Neural cell (in vitro differentiated cells): ENCODE measurements around the gene LCT. TPM values are rescaled to one million over a fixed set of nuclear protein-coding genes. Genes with fewer than 3 reads are reported as not detected.

ENCODE experiments used
- H2AFZ ChIP-seq: fragments of 200-600, 300-800 bp; sonication (generic), shearing (Covaris generic); 2 replicates; pipeline ENCODE4 v1.6.0; 2014; ENCODE audit warnings: low read depth, mild to moderate bottlenecking, antibody characterized with exemption, low read length, moderate library complexity
- H3F3A ChIP-seq: fragments of 200-600 bp; shearing (Covaris generic); 2 replicates; pipeline ENCODE4 v1.6.1; 2016; ENCODE audit warnings: mild to moderate bottlenecking, moderate library complexity, mixed read lengths, antibody characterized with exemption, low read length; ENCODE audit not compliant: insufficient read depth, poor library complexity, severe bottlenecking
- H3K27ac ChIP-seq: fragments of 200-600, 300-800 bp; sonication (generic), shearing (Covaris generic); 2 replicates; pipeline ENCODE4 v1.5.1; 2014; ENCODE audit warnings: mild to moderate bottlenecking, low read length, moderate library complexity
- H3K27me3 ChIP-seq: fragments of 300-800, 200-600 bp; sonication (generic), shearing (Covaris generic); 2 replicates; pipeline ENCODE4 v1.6.0; 2014; ENCODE audit warnings: mild to moderate bottlenecking, low read depth, low read length, moderate library complexity; ENCODE audit not compliant: insufficient read depth
- H3K36me3 ChIP-seq: fragments of 300-800, 200-600 bp; sonication (generic), shearing (Covaris generic); 2 replicates; pipeline ENCODE4 v1.5.1; 2014; ENCODE audit warnings: mild to moderate bottlenecking, antibody characterized with exemption, low read length, moderate library complexity; ENCODE audit not compliant: insufficient read depth
- H3K4me2 ChIP-seq: fragments of 300-800, 200-600 bp; sonication (generic), shearing (Covaris generic); 2 replicates; pipeline ENCODE4 v1.6.0; 2014; ENCODE audit warnings: mild to moderate bottlenecking, low read length
- H3K4me3 ChIP-seq: fragments of 300-800, 200-600 bp; sonication (generic), shearing (Covaris generic); 2 replicates; pipeline ENCODE4 v1.5.1; 2014; ENCODE audit warnings: mild to moderate bottlenecking, low read length, moderate library complexity
- H3K79me2 ChIP-seq: fragments of 200-600 bp; shearing (Covaris generic); replicated peaks from 2 replicates; pipeline ENCODE4 v1.6.0; 2014; ENCODE audit warnings: mild to moderate bottlenecking, low read length, moderate library complexity; ENCODE audit not compliant: insufficient read depth
- H3K9ac ChIP-seq: fragments of 300-800, 200-600 bp; sonication (generic), shearing (Covaris generic); 2 replicates; pipeline ENCODE4 v1.6.1; 2016; ENCODE audit warnings: mild to moderate bottlenecking, low read length, mixed read lengths
- H3K9me2 ChIP-seq: fragments of 200-600 bp; shearing (Covaris generic); 2 replicates; pipeline ENCODE4 v1.6.1; 2016; ENCODE audit warnings: mild to moderate bottlenecking, low read length, mixed read lengths; ENCODE audit not compliant: insufficient read depth
- H3K9me3 ChIP-seq: fragments of 200-600, 300-800 bp; sonication (generic), shearing (Covaris generic); 2 replicates; pipeline ENCODE4 v1.6.1; 2016; ENCODE audit warnings: mild to moderate bottlenecking, mixed run types, low read length, moderate library complexity, mixed read lengths
- H4K20me1 ChIP-seq: fragments of 200-600 bp; shearing (Covaris generic); 2 replicates; pipeline ENCODE4 v1.6.1; 2016; ENCODE audit warnings: mild to moderate bottlenecking, mixed run types; ENCODE audit not compliant: insufficient read depth
- EP300 ChIP-seq: fragments of 450-650 bp; conservative IDR thresholded peaks from 2 replicates; pipeline ENCODE4 v1.6.1; 2014; ENCODE audit warnings: antibody characterized with exemption, mild to moderate bottlenecking, moderate library complexity; ENCODE audit not compliant: poor library complexity, severe bottlenecking
- EZH2 ChIP-seq: fragments of 200-600, 300-800 bp; shearing (Covaris generic), sonication (generic); IDR thresholded peaks from 2 replicates; pipeline ENCODE4 v1.6.1; 2014; ENCODE audit warnings: antibody characterized with exemption, low read length, borderline replicate concordance, mild to moderate bottlenecking; ENCODE audit not compliant: insufficient read depth, poor library complexity, severe bottlenecking
- MXI1 ChIP-seq: fragments of 450-650 bp; conservative IDR thresholded peaks from 2 replicates; pipeline ENCODE4 v1.6.1; 2014; ENCODE audit warnings: antibody characterized with exemption, mild to moderate bottlenecking; ENCODE audit not compliant: poor library complexity, severe bottlenecking
- POLR2AphosphoS5 ChIP-seq: IDR thresholded peaks from 2 replicates; pipeline ENCODE4 v1.6.1; 2012
- RAD21 ChIP-seq: fragments of 450-650 bp; conservative IDR thresholded peaks from 2 replicates; pipeline ENCODE4 v1.6.1; 2014; ENCODE audit warnings: antibody characterized with exemption, mild to moderate bottlenecking, moderate library complexity
- SMC3 ChIP-seq: fragments of 450-650 bp; conservative IDR thresholded peaks from 2 replicates; pipeline ENCODE4 v1.6.1; 2014; ENCODE audit warnings: antibody characterized with exemption, mild to moderate bottlenecking, moderate library complexity; ENCODE audit not compliant: poor library complexity
- TAF1 ChIP-seq: IDR thresholded peaks from 2 replicates; pipeline ENCODE4 v1.6.1; 2012; ENCODE audit warnings: low read depth
- polyA plus RNA-seq: library from polyadenylated mRNA; depleted of rRNA; stranded (reverse); fragments of >200 nt; gene quantifications from 2 replicates; pipeline ENCODE4 v1.2.3, GENCODE V29; 2014
- TF ChIP-seq, protein P1 (sequence below): fragments of 450-650 bp; IDR thresholded peaks from 2 replicates; pipeline ENCODE4 v1.5.1; 2014; ENCODE audit warnings: antibody characterized with exemption, mild to moderate bottlenecking, moderate library complexity; ENCODE audit not compliant: poor library complexity, severe bottlenecking
- TF ChIP-seq, protein P2 (sequence below): IDR thresholded peaks from 2 replicates; pipeline ENCODE4 v1.6.1; 2012; ENCODE audit warnings: borderline replicate concordance

LCT gene
- polyA plus RNA-seq, 1 donor from 2014 or later = not detected

DNA sequence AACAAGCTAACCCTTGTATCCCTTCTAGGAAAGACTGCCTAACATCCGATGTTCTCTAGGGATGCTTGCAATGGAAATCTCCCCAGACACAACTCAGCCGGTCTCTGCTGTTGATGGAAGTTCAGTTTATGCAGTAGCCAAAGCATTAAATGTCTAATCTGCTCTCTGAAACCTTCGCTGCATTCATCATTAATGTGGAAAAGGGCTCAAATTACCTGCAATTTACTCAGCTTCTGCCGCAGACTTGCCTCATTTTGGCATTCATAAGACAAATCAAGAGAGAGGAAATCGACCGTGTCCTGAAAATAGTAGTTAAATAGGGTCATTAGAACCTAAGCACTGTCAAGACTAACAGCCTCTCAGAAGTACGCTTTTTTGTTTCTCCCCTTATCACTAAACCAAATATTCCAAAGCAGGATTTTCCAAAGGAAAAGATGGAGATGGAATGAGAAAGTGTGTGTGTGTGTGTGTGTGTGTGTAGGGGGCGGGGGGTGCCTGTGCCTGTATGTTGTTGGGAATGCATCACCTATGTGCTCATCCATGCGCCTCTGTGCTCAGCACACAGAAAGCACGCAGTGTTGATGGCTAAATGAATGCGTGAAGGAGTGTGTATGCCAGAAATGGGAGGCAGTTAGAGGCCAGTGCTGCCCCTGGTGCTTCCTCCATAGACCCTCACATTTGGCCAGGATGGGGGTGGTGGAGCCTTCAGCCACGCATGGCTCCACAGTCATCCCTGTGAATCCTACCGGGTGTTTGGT, 7.4 kb downstream of the LCT start:
- Histone ChIP-seq H3K36me3 (no peaks in the 10 kb centered on the region), H3K27me3 (no peaks in the 10 kb centered on the region), H3F3A (no peaks in the 10 kb centered on the region), H4K20me1 (no peaks in the 10 kb centered on the region), H3K9me2 (no peaks in the 10 kb centered on the region), H3K79me2 (no peaks in the 10 kb centered on the region), H3K9ac (peak overlapping the region; percentile 2), H3K27ac (peak overlapping the region; percentile 61), H2AFZ (no peak overlapping the region), H3K9me3 (no peaks in the 10 kb centered on the region), H3K4me2 (peak overlapping the region; percentile 53), H3K4me3 (peak overlapping the region; percentile 51)
- TF ChIP-seq EP300 (no peak), TAF1 (no peak), POLR2AphosphoS5 (no peak), EZH2 (no peak), SMC3 (no peak), RAD21 (no peak), MXI1 (no peak)
- TF ChIP-seq, protein P1, sequence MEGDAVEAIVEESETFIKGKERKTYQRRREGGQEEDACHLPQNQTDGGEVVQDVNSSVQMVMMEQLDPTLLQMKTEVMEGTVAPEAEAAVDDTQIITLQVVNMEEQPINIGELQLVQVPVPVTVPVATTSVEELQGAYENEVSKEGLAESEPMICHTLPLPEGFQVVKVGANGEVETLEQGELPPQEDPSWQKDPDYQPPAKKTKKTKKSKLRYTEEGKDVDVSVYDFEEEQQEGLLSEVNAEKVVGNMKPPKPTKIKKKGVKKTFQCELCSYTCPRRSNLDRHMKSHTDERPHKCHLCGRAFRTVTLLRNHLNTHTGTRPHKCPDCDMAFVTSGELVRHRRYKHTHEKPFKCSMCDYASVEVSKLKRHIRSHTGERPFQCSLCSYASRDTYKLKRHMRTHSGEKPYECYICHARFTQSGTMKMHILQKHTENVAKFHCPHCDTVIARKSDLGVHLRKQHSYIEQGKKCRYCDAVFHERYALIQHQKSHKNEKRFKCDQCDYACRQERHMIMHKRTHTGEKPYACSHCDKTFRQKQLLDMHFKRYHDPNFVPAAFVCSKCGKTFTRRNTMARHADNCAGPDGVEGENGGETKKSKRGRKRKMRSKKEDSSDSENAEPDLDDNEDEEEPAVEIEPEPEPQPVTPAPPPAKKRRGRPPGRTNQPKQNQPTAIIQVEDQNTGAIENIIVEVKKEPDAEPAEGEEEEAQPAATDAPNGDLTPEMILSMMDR = peak; percentile 12
- TF ChIP-seq, protein P2, sequence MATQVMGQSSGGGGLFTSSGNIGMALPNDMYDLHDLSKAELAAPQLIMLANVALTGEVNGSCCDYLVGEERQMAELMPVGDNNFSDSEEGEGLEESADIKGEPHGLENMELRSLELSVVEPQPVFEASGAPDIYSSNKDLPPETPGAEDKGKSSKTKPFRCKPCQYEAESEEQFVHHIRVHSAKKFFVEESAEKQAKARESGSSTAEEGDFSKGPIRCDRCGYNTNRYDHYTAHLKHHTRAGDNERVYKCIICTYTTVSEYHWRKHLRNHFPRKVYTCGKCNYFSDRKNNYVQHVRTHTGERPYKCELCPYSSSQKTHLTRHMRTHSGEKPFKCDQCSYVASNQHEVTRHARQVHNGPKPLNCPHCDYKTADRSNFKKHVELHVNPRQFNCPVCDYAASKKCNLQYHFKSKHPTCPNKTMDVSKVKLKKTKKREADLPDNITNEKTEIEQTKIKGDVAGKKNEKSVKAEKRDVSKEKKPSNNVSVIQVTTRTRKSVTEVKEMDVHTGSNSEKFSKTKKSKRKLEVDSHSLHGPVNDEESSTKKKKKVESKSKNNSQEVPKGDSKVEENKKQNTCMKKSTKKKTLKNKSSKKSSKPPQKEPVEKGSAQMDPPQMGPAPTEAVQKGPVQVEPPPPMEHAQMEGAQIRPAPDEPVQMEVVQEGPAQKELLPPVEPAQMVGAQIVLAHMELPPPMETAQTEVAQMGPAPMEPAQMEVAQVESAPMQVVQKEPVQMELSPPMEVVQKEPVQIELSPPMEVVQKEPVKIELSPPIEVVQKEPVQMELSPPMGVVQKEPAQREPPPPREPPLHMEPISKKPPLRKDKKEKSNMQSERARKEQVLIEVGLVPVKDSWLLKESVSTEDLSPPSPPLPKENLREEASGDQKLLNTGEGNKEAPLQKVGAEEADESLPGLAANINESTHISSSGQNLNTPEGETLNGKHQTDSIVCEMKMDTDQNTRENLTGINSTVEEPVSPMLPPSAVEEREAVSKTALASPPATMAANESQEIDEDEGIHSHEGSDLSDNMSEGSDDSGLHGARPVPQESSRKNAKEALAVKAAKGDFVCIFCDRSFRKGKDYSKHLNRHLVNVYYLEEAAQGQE = peak; percentile 100

DNA sequence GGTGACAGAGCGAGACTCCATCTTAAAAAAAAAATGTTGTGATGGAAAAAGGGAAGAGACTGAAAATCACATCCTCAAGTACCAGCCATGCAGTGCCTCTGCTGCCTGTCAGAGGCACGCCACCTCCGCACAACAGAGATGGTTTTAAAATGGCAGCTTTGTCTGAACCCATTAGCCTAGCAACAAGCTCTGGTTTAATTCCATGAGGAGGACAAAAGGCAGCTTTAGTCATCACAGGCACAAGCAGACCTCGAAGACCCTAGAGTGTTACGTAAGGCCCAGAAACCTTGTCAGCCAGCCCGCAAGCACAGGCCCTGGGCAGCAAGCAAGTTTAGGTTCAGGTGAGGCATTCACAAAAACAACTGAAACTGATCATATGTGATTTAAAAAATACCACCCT, 10.4 kb downstream of the LCT start:
- H3K79me2 ChIP-seq = no peaks in the 10 kb centered on the region
- H4K20me1 ChIP-seq = no peaks in the 10 kb centered on the region
- H3K9me2 ChIP-seq = no peaks in the 10 kb centered on the region
- no peak overlapping the region for H2AFZ ChIP-seq
- H3K9me3 ChIP-seq = no peaks in the 10 kb centered on the region
- H3K4me2 ChIP-seq = no peak overlapping the region
- H3K9ac ChIP-seq = no peak overlapping the region
- H3K4me3 ChIP-seq = no peak overlapping the region
- no peaks in the 10 kb centered on the region for H3F3A ChIP-seq
- TF ChIP-seq EZH2 (no peak), POLR2AphosphoS5 (no peak), TAF1 (no peak), SMC3 (no peak), RAD21 (no peak), MXI1 (no peak)
- TF ChIP-seq, protein P1 = no peak
- H3K36me3 ChIP-seq = no peaks in the 10 kb centered on the region
- H3K27ac ChIP-seq = no peak overlapping the region
- H3K27me3 ChIP-seq = no peaks in the 10 kb centered on the region
